ENCODE results near the gene SLC36A3. TPM values are rescaled to one million over a fixed set of nuclear protein-coding genes. Genes with fewer than 3 reads are reported as not detected.

The SLC36A3 gene
- total RNA-seq, 4 donors from 2014 or later: not detected

- H3K36me3 ChIP-seq: no peaks in the 10 kb centered on the region
- 0 to 44% methylated on average over 1 to 3 of the region's 4 CpGs for WGBS, 2 donors (ENCODE audit: low coverage in 1 of 2)
- no peaks in the 10 kb centered on the region for H3K9me3 ChIP-seq
These were observed 9.9 kb downstream of the SLC36A3 start for GRCh38 chr5:151293624-151294023.

GRCh38 chr5:151288180-151288579 lies 15.4 kb downstream of the SLC36A3 start:
- 0 to 14% methylated on average over 1 of the region's 2 CpGs for WGBS, 2 donors (ENCODE audit: low coverage in 1 of 2)
- H3K4me3 ChIP-seq: no peak overlapping the region
- no peak for TF ChIP-seq POLR2AphosphoS5 (IDR thresholded peaks at IDR 0.05)
- no peak for TF ChIP-seq CTCF (IDR thresholded peaks at IDR 0.05)
- no peak overlapping the region for H3K27ac ChIP-seq
- no peak for ATAC-seq
- no peaks in the 10 kb centered on the region for H3K36me3 ChIP-seq
- H3K27me3 ChIP-seq: no peaks in the 10 kb centered on the region
- no peaks in the 10 kb centered on the region for H3K9me3 ChIP-seq
- H3K4me1 ChIP-seq: no peaks in the 10 kb centered on the region

More at GRCh38 chr5:151293624-151294023, 9.9 kb downstream of the SLC36A3 start:
- H3K27me3 ChIP-seq: no peaks in the 10 kb centered on the region
- TF ChIP-seq EP300 (IDR thresholded peaks at IDR 0.05) (no peak), POLR2AphosphoS5 (IDR thresholded peaks at IDR 0.05) (no peak), POLR2A (IDR thresholded peaks at IDR 0.05) (no peak), CTCF (IDR thresholded peaks at IDR 0.05) (no peak)
- no peaks in the 10 kb centered on the region for H3K4me1 ChIP-seq
- H3K27ac ChIP-seq: no peak overlapping the region
- H3K4me3 ChIP-seq: no peak overlapping the region
- no peak for ATAC-seq

GRCh38 chr5:151286246-151286645 lies 17.3 kb downstream of the SLC36A3 start:
- Histone ChIP-seq H3K36me3 (no peaks in the 10 kb centered on the region), H3K4me1 (no peaks in the 10 kb centered on the region), H3K27ac (no peak overlapping the region), H3K4me3 (no peak overlapping the region), H3K27me3 (no peaks in the 10 kb centered on the region), H3K9me3 (no peaks in the 10 kb centered on the region)
- TF ChIP-seq EP300 (IDR thresholded peaks at IDR 0.05) (no peak), POLR2AphosphoS5 (IDR thresholded peaks at IDR 0.05) (no peak), POLR2A (IDR thresholded peaks at IDR 0.05) (no peak), CTCF (IDR thresholded peaks at IDR 0.05) (no peak)
- no peak for ATAC-seq
- WGBS, 2 donors (ENCODE audit: low coverage in 1 of 2): 100% methylated on average over 1 of the region's 1 CpG

- Histone ChIP-seq H3K27me3 (no peaks in the 10 kb centered on the region), H3K4me1 (no peaks in the 10 kb centered on the region), H3K4me3 (no peak overlapping the region), H3K9me3 (no peaks in the 10 kb centered on the region), H3K36me3 (no peaks in the 10 kb centered on the region), H3K27ac (no peak overlapping the region)
- no peak for TF ChIP-seq POLR2AphosphoS5 (IDR thresholded peaks at IDR 0.05)
- TF ChIP-seq CTCF (IDR thresholded peaks at IDR 0.05): no peak
- TF ChIP-seq POLR2A (IDR thresholded peaks at IDR 0.05): no peak
- TF ChIP-seq EP300 (IDR thresholded peaks at IDR 0.05): no peak
- 68 to 74% methylated on average over 4 to 5 of the region's 5 CpGs for WGBS, 2 donors (ENCODE audit: low coverage in 1 of 2)
- no peak for ATAC-seq
These were observed 17.9 kb downstream of the SLC36A3 start for GRCh38 chr5:151285683-151286082.

- Histone ChIP-seq H3K27me3 (no peaks in the 10 kb centered on the region), H3K4me3 (no peak overlapping the region), H3K4me1 (no peaks in the 10 kb centered on the region), H3K9me3 (no peaks in the 10 kb centered on the region), H3K36me3 (no peaks in the 10 kb centered on the region), H3K27ac (no peak overlapping the region)
- 27 to 30% methylated on average over 6 to 8 of the region's 8 CpGs for WGBS, 2 donors (ENCODE audit: low coverage in 1 of 2)
- no peak for ATAC-seq
- no peak for TF ChIP-seq POLR2A (IDR thresholded peaks at IDR 0.05)
- TF ChIP-seq CTCF (IDR thresholded peaks at IDR 0.05): no peak
- no peak for TF ChIP-seq EP300 (IDR thresholded peaks at IDR 0.05)
- no peak for TF ChIP-seq POLR2AphosphoS5 (IDR thresholded peaks at IDR 0.05)
These were observed 19.1 kb downstream of the SLC36A3 start for GRCh38 chr5:151284392-151284967.

Measured in gastroesophageal sphincter (tissue), 4 donors.